ENCODE data around the gene GNPDA2.

Gene GNPDA2

GRCh38 chr4:44725726-44726037 is 674 bp downstream of the GNPDA2 start:
- TF ChIP-seq CTCF (conservative IDR thresholded peaks at IDR 0.05; ENCODE audit: low read depth): no peak
- CTCF ChIA-PET: no interaction called here
- H3K27ac ChIP-seq: peak overlapping the region; percentile 89
- no peak for DNase-seq (ENCODE audit: low spot score)
- POLR2A ChIA-PET (ENCODE audit: low non-redundant PET): no interaction called here

GRCh38 chr4:44725166-44725565 is 1.2 kb downstream of the GNPDA2 start:
- no peak for DNase-seq (ENCODE audit: low spot score)
- no peak overlapping the region for H3K27ac ChIP-seq
- CTCF ChIA-PET: no interaction called here
- no peak for TF ChIP-seq CTCF (conservative IDR thresholded peaks at IDR 0.05; ENCODE audit: low read depth)
- POLR2A ChIA-PET (ENCODE audit: low non-redundant PET): no interaction called here

GRCh38 chr4:44722001-44722400 is 4.4 kb downstream of the GNPDA2 start:
- ChIA-PET CTCF (no interaction called here), POLR2A (ENCODE audit: low non-redundant PET) (no interaction called here)
- peak; percentile 44 for DNase-seq (ENCODE audit: low spot score)
- TF ChIP-seq CTCF (conservative IDR thresholded peaks at IDR 0.05; ENCODE audit: low read depth): no peak
- no peak overlapping the region for H3K27ac ChIP-seq

GRCh38 chr4:44720371-44720770 is 6.0 kb downstream of the GNPDA2 start:
- ChIA-PET POLR2A (ENCODE audit: low non-redundant PET) (no interaction called here), CTCF (no interaction called here)

GRCh38 chr4:44716597-44716996 is 9.8 kb downstream of the GNPDA2 start:
- no peak for DNase-seq (ENCODE audit: low spot score)
- TF ChIP-seq CTCF (conservative IDR thresholded peaks at IDR 0.05; ENCODE audit: low read depth): no peak
- CTCF ChIA-PET: no interaction called here
- H3K27ac ChIP-seq: no peak overlapping the region
- POLR2A ChIA-PET (ENCODE audit: low non-redundant PET): interaction anchor here (0.6 kb wide), 1 partner anchor 16 kb away, joined by 5 read pairs; no protein-coding TSS in a partner anchor

More at GRCh38 chr4:44720371-44720770, 6.0 kb downstream of the GNPDA2 start:
- TF ChIP-seq CTCF (conservative IDR thresholded peaks at IDR 0.05; ENCODE audit: low read depth): no peak
- H3K27ac ChIP-seq: no peak overlapping the region
- no peak for DNase-seq (ENCODE audit: low spot score)

GRCh38 chr4:44713125-44713524 is 13.2 kb downstream of the GNPDA2 start:
- no peak for TF ChIP-seq CTCF (conservative IDR thresholded peaks at IDR 0.05; ENCODE audit: low read depth)
- DNase-seq (ENCODE audit: low spot score): no peak
- no peak overlapping the region for H3K27ac ChIP-seq
- ChIA-PET POLR2A (ENCODE audit: low non-redundant PET) (no interaction called here), CTCF (no interaction called here)

- no peak for DNase-seq (ENCODE audit: low spot score)
- ChIA-PET POLR2A (ENCODE audit: low non-redundant PET) (no interaction called here), CTCF (no interaction called here)
- TF ChIP-seq CTCF (conservative IDR thresholded peaks at IDR 0.05; ENCODE audit: low read depth): no peak
- no peak overlapping the region for H3K27ac ChIP-seq
Observed at GRCh38 chr4:44704673-44705072, 21.7 kb downstream of the GNPDA2 start.

Measured in RWPE1 (cell line).